Colonic mucosa (tissue), 4 donors: ENCODE results near the gene GSK3A. TPM values are rescaled to one million over a fixed set of nuclear protein-coding genes. Genes with fewer than 3 reads are reported as not detected.

Experiments used
- DNase-seq: peaks from one replicate; pipeline ENCODE4 v3.0.0-alpha.2; 2020
- H3K27ac ChIP-seq: fragments of 200-600 bp; one replicate; pipeline ENCODE4 v1.8.0; 2021
- H3K27me3 ChIP-seq: fragments of 200-600 bp; one replicate; pipeline ENCODE4 v1.8.0; 2021
- H3K36me3 ChIP-seq: fragments of 200-600 bp; one replicate; pipeline ENCODE4 v1.8.0; 2021
- H3K4me1 ChIP-seq: fragments of 200-600 bp; one replicate; pipeline ENCODE4 v1.8.0; 2021; ENCODE audit warnings: mild to moderate bottlenecking
- H3K4me3 ChIP-seq: fragments of 200-600 bp; one replicate; pipeline ENCODE4 v1.8.0; 2021
- H3K9ac ChIP-seq, 2 donors: one replicate each; pipeline ENCODE4 v1.7.0; 2013; ENCODE audit warnings: control low read depth in 2 of 2, low read depth in 2 of 2, low read length in 2 of 2
- H3K9me3 ChIP-seq: fragments of 200-600 bp; one replicate; pipeline ENCODE4 v1.8.0; 2021
- intact Hi-C: fragments of 100-400 bp; cut with DNase I; formaldehyde crosslinking; loops from one replicate; pipeline ENCODE4 v1.14.1; 2022
- total RNA-seq, 2 donors: library from RNA; stranded (reverse); fragmentation: NEBNext Ultra II Directional in 1 of 2; extraction: Animal tissue kit (Norgen Biotek cat#: 25700) in 1 of 2; gene quantifications; one replicate each; pipeline ENCODE4 v1.2.1, GENCODE V29; 2021
- TF ChIP-seq, protein P1 (sequence below): fragments of 200-600 bp; IDR thresholded peaks from one replicate; pipeline ENCODE4 v1.8.0; 2022; ENCODE audit warnings: antibody characterized with exemption, mild to moderate bottlenecking
- donor health status: healthy.
- donor health status: DM: no; HTN: no; CAD: no.
- donor health status: DM: no; HTN: no; CAD: no.

GSK3A gene
- total RNA-seq, 2 donors from 2014 or later = 47.8 to 51.8 TPM

DNA sequence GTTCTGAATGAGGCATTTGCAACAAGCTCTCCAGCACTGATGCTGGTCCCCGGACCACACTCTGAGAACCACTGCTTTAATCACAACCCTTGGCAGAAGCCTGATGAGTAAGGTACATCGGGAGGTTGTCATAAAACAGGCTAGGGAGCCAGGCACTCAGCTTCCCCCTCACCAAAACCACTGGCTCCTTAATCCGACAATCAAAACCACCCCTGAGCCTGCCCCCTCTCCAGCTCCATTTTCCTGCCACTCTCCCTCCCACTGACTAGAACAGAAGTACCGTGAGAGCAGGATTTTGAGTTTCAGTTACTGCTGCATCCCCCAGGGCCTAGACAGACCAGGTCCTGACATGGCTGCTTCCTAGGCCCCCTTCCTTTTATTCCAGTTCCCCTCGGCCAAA lies 7.2 kb downstream of the GSK3A start:
- no peak overlapping the region for H3K9ac ChIP-seq
- no peak overlapping the region for H3K27ac ChIP-seq
- no peaks in the 10 kb centered on the region for H3K4me1 ChIP-seq
- no peaks in the 10 kb centered on the region for H3K27me3 ChIP-seq
- no peaks in the 10 kb centered on the region for H3K9me3 ChIP-seq
- TF ChIP-seq, protein P1, sequence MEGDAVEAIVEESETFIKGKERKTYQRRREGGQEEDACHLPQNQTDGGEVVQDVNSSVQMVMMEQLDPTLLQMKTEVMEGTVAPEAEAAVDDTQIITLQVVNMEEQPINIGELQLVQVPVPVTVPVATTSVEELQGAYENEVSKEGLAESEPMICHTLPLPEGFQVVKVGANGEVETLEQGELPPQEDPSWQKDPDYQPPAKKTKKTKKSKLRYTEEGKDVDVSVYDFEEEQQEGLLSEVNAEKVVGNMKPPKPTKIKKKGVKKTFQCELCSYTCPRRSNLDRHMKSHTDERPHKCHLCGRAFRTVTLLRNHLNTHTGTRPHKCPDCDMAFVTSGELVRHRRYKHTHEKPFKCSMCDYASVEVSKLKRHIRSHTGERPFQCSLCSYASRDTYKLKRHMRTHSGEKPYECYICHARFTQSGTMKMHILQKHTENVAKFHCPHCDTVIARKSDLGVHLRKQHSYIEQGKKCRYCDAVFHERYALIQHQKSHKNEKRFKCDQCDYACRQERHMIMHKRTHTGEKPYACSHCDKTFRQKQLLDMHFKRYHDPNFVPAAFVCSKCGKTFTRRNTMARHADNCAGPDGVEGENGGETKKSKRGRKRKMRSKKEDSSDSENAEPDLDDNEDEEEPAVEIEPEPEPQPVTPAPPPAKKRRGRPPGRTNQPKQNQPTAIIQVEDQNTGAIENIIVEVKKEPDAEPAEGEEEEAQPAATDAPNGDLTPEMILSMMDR = no peak
- H3K36me3 ChIP-seq = no peaks in the 10 kb centered on the region
- intact Hi-C loops = no loop called here
- no peak overlapping the region for H3K4me3 ChIP-seq
- DNase-seq = no peak

DNA sequence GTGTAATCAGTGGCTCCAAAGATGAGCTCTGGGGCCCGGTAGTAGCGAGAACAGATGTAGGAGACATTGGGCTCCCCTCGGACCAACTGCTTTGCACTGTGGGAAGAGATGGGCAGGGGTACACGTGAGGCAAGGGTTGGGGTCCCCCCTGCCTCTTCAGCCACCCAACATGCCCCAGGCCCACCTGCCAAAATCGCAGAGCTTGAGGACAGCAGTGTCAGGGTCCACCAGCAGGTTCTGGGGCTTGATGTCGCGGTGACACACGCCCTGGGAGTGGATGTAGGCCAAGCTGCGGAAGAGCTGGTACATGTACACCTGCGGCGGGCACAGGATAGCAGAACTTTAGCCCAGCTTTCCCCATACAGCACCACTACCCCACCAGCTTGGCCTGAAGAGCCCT lies 8.0 kb downstream of the GSK3A start:
- H3K4me3 ChIP-seq = no peak overlapping the region
- no peaks in the 10 kb centered on the region for H3K36me3 ChIP-seq
- no peak overlapping the region for H3K27ac ChIP-seq
- intact Hi-C loops = no loop called here
- no peak for DNase-seq
- H3K4me1 ChIP-seq = no peaks in the 10 kb centered on the region
- H3K9me3 ChIP-seq = no peaks in the 10 kb centered on the region
- TF ChIP-seq, protein P1 = no peak
- H3K9ac ChIP-seq = no peak overlapping the region
- H3K27me3 ChIP-seq = no peaks in the 10 kb centered on the region

DNA sequence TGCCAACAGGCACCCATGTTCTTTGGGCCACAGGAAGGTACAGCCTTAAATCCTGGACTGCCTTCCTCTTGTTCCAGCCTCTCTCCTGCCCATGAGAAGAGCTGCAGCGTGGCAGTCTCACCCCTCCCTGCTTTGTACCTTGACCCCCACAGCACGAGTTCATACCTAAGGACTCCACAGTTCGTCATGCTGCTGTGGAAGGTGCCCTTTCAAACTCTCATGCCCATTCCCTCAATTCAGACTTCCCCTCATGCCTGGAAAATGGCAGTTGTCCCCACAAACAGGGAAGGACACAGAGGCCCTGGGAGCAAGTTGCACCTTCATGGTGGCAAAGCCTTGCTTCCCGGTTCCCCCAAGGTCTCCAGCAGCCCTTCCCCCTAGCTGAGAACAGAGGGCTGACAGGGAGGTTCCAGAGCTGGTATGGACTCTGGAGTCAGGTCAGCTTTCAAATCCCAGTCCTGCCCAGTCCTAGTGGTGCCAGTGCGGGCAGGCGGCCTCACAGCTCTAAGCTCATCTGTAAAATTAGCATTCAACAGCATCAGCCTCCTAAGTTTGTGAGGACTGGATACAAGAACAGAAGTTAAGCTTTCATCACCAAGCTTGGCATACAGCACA lies 8.6 kb downstream of the GSK3A start:
- intact Hi-C loops = no loop called here
- H3K9me3 ChIP-seq = no peaks in the 10 kb centered on the region
- no peaks in the 10 kb centered on the region for H3K27me3 ChIP-seq
- no peaks in the 10 kb centered on the region for H3K36me3 ChIP-seq
- H3K9ac ChIP-seq = peak overlapping the region in 1 of 2 donors; percentile 26
- no peak overlapping the region for H3K4me3 ChIP-seq
- DNase-seq = no peak
- TF ChIP-seq, protein P1 = no peak
- H3K4me1 ChIP-seq = no peaks in the 10 kb centered on the region
- H3K27ac ChIP-seq = peak overlapping the region; percentile 12

DNA sequence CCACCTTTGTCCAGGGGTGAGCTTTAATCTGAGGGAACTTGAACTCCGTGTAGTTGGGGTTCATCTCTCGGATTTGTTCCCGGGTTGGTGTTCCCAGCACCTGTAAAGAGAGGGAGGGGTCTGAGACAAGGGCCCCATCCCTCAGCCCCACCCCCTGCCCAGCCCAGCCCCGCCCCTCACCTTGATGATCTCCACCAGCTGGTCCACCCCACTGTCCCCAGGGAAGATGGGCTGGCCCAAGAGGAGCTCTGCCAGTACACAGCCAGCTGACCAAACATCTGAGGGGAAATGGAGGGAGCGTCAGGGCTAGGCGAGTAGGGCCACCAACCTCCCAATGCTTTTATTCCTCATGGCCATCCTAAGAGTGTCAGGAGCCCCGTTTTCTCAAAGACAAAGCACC lies 9.3 kb downstream of the GSK3A start:
- Histone ChIP-seq H3K4me1 (no peaks in the 10 kb centered on the region), H3K27ac (no peak overlapping the region), H3K36me3 (no peaks in the 10 kb centered on the region), H3K27me3 (no peaks in the 10 kb centered on the region), H3K9me3 (no peaks in the 10 kb centered on the region), H3K4me3 (no peak overlapping the region), H3K9ac (peak overlapping the region in 1 of 2 donors; percentile 19)
- intact Hi-C loops = no loop called here
- TF ChIP-seq, protein P1 = no peak
- DNase-seq = no peak

DNA sequence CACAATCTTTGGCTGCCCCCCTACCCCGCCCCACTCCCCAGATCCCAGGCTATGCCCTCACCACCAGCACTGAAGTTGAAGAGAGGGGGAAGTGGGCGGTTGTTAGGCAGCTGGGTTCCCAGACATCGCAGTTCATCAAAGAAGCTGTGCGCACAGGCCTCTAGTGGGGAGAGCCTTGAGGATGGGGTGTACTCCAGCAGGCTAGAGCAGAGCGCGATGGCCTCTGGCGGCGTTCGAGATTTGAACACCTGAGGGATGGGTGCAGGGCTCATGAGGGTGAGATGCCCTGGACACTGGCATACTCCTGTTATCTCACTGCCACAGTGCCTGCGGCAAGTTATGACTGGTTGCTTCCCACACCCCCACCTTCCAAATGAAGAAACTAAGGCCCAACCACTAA lies 10.0 kb downstream of the GSK3A start:
- Histone ChIP-seq H3K9me3 (no peaks in the 10 kb centered on the region), H3K27me3 (no peaks in the 10 kb centered on the region), H3K4me3 (no peak overlapping the region), H3K4me1 (no peaks in the 10 kb centered on the region), H3K9ac (no peak overlapping the region), H3K36me3 (no peaks in the 10 kb centered on the region), H3K27ac (no peak overlapping the region)
- TF ChIP-seq, protein P1 = no peak
- intact Hi-C loops = no loop called here
- DNase-seq = no peak
